ENCODE data around the gene KMT2C.
A peak's percentile ranks its signal among the peaks of the same experiment; 100 is the strongest.
"Not testable (repeated sequence)": the region's sequence is repeated elsewhere in the genome, so short reads cannot be mapped to it uniquely, and the experiment has no call there.

KMT2C gene

DNA sequence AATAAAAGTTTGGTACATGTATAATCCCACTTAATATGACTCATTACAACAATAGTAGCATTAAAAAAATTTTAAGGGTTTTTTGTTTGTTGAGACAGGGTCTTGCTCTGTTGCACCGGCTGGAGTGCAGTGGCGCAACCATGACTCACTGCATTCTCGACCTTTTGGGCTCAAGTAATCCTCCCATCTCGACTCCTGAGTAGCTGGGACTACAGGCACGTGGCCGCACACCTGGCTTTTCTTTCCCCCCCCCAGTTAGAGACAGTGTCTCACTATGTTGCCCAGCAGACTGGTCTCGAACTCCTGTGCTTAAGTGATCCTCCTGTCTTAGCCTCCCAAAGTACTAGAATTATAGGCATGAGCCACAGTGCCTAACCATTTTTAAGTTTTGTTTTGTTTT lies 40.7 kb downstream of the KMT2C start:
- no peak overlapping the region for H3K4me3 Mint-ChIP-seq
- no peaks in the 10 kb centered on the region for H3K27me3 Mint-ChIP-seq
- peaks cover 58% of the 10 kb centered on the region for H3K4me1 Mint-ChIP-seq (ENCODE audit: low read depth)
- peaks cover 4% of the 10 kb centered on the region for H3K9me3 Mint-ChIP-seq
- peaks cover 5% of the 10 kb centered on the region for H3K36me3 Mint-ChIP-seq (ENCODE audit: low read depth)
- H3K27ac Mint-ChIP-seq, result no peak overlapping the region

GRCh38 chr7:152394214-152394613 lies 41.6 kb downstream of the KMT2C start:
- peaks cover 58% of the 10 kb centered on the region for H3K4me1 Mint-ChIP-seq (ENCODE audit: low read depth)
- peak overlapping the region; percentile 37 for H3K27ac Mint-ChIP-seq
- H3K9me3 Mint-ChIP-seq; H3K4me3 Mint-ChIP-seq; H3K36me3 Mint-ChIP-seq (ENCODE audit: low read depth); H3K27me3 Mint-ChIP-seq: not testable (repeated sequence)

DNA sequence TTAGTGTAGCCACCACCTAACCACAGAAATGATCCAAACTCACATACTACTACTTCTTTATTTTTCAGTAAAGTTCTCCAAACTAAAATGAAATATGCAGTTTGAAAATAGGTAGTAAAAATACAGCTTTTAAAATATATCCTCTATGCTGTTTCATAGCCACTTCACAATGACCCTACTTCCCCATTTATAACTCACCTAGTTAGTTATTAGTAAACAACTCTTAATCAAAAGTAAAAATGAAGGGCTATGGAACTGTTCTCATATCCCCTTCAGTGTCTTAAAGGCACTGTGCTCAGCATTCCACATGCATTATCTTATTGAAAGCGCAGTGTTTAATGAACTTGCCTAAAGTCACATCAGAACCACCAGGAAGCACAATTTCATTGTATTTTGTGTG lies 43.5 kb downstream of the KMT2C start:
- no peaks in the 10 kb centered on the region for H3K36me3 Mint-ChIP-seq (ENCODE audit: low read depth)
- H3K27ac Mint-ChIP-seq, result no peak overlapping the region
- no peak overlapping the region for H3K4me3 Mint-ChIP-seq
- H3K4me1 Mint-ChIP-seq (ENCODE audit: low read depth), result peaks cover 47% of the 10 kb centered on the region
- no peaks in the 10 kb centered on the region for H3K27me3 Mint-ChIP-seq
- peaks cover 4% of the 10 kb centered on the region for H3K9me3 Mint-ChIP-seq

GRCh38 chr7:152386136-152386764 lies 49.6 kb downstream of the KMT2C start:
- not testable (repeated sequence) for H3K4me3 Mint-ChIP-seq; H3K27me3 Mint-ChIP-seq; H3K9me3 Mint-ChIP-seq; H3K27ac Mint-ChIP-seq; H3K36me3 Mint-ChIP-seq (ENCODE audit: low read depth)
- H3K4me1 Mint-ChIP-seq (ENCODE audit: low read depth), result peaks cover 14% of the 10 kb centered on the region

- H3K36me3 Mint-ChIP-seq (ENCODE audit: low read depth); H3K4me3 Mint-ChIP-seq; H3K9me3 Mint-ChIP-seq; H3K27ac Mint-ChIP-seq; H3K27me3 Mint-ChIP-seq: not testable (repeated sequence)
- H3K4me1 Mint-ChIP-seq (ENCODE audit: low read depth), result peaks cover 20% of the 10 kb centered on the region
Observed at GRCh38 chr7:152384235-152385200, 51.3 kb downstream of the KMT2C start.

DNA sequence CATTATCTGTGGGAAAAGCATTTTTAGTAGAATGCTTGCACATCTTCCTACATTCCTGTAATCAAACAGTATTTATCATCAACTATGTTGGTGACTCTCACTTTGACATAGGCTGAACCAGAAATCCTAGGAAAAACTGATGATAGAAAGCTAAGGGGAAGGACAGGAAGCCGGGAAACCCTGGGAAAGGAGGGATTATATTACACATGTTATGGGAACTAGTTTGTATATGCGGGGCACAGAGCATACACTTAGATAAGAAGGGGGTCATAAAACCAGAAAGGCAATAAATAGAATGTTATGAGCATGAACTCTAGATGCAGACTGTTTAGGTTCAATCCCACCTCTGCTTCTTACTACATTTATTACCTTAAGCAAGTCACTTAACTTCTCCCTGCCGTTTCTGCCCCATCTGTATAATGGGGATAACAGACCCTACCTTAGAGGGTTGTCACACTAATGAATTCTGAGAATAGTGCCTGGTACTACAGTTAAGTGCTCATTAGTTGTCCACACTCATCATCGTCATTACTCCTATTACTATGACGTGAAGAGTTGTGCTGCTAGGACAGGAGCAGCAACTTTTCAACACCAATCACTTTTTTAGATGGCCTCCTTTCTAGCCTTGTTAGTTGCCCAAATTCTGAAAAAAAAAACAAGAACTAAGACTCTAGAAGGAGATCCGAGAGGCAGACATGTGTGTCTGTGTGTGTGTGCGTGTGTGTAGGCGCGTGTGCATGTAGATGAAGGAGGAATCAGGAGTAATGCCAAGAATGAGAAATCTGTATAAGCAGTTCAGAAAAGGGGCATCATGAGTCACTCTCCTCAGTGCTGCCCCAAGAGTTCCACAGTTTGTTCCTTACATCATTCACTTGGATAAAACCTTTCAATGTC lies 52.2 kb downstream of the KMT2C start:
- H3K4me1 Mint-ChIP-seq (ENCODE audit: low read depth), result peaks cover 29% of the 10 kb centered on the region
- H3K36me3 Mint-ChIP-seq (ENCODE audit: low read depth), result peaks cover 5% of the 10 kb centered on the region
- H3K27me3 Mint-ChIP-seq, result no peaks in the 10 kb centered on the region
- H3K27ac Mint-ChIP-seq, result no peak overlapping the region
- no peak overlapping the region for H3K4me3 Mint-ChIP-seq
- peaks cover 4% of the 10 kb centered on the region for H3K9me3 Mint-ChIP-seq

GRCh38 chr7:152382244-152382643 lies 53.6 kb downstream of the KMT2C start:
- H3K4me1 Mint-ChIP-seq (ENCODE audit: low read depth), result peaks cover 35% of the 10 kb centered on the region
- no peak overlapping the region for H3K27ac Mint-ChIP-seq
- no peak overlapping the region for H3K4me3 Mint-ChIP-seq
- peaks cover 5% of the 10 kb centered on the region for H3K36me3 Mint-ChIP-seq (ENCODE audit: low read depth)
- H3K9me3 Mint-ChIP-seq, result no peaks in the 10 kb centered on the region
- no peaks in the 10 kb centered on the region for H3K27me3 Mint-ChIP-seq

DNA sequence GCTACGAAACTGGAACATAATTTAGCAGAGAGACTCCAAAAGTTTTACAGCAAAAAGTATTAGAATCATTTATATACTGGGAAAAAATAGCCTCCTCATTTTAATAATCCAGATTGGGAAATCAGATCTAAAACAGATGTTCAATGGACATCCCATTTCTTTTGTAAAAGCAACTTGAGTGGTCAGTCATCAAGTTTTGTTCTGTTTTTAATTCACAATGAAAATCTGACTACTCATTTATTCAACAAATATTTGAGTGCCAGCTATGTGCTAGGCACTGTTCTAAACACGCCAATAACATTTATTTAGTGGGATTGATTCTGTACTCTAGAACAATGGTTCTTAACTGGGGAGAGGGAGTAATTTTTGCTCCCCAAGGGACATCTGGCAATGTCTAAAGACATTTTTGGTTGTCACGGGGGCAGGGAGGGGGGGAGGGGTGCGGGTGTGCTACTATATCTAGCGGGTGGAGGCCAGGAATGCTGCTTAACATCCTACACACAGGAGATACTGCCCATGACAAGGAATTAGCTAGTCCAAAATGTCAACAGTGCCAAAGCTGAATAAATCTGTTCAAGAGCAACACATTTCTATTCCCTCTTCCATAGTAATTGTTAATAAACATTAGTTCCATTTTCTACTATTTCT lies 54.7 kb downstream of the KMT2C start:
- Mint-ChIP-seq H3K36me3 (ENCODE audit: low read depth) (peaks cover 11% of the 10 kb centered on the region), H3K4me1 (ENCODE audit: low read depth) (peaks cover 35% of the 10 kb centered on the region)
- H3K27me3 Mint-ChIP-seq, H3K9me3 Mint-ChIP-seq, H3K4me3 Mint-ChIP-seq, H3K27ac Mint-ChIP-seq: not testable (repeated sequence)

- not testable (repeated sequence) for H3K4me3 Mint-ChIP-seq, H3K27me3 Mint-ChIP-seq, H3K9me3 Mint-ChIP-seq, H3K27ac Mint-ChIP-seq
- Mint-ChIP-seq H3K4me1 (ENCODE audit: low read depth) (peaks cover 42% of the 10 kb centered on the region), H3K36me3 (ENCODE audit: low read depth) (peaks cover 12% of the 10 kb centered on the region)
Observed at GRCh38 chr7:152378497-152378896, 57.3 kb downstream of the KMT2C start.

- H3K4me3 Mint-ChIP-seq, H3K27me3 Mint-ChIP-seq, H3K27ac Mint-ChIP-seq, H3K9me3 Mint-ChIP-seq: not testable (repeated sequence)
- Mint-ChIP-seq H3K36me3 (ENCODE audit: low read depth) (peaks cover 23% of the 10 kb centered on the region), H3K4me1 (ENCODE audit: low read depth) (peaks cover 43% of the 10 kb centered on the region)
Observed at GRCh38 chr7:152376716-152377484, 58.9 kb downstream of the KMT2C start.

DNA sequence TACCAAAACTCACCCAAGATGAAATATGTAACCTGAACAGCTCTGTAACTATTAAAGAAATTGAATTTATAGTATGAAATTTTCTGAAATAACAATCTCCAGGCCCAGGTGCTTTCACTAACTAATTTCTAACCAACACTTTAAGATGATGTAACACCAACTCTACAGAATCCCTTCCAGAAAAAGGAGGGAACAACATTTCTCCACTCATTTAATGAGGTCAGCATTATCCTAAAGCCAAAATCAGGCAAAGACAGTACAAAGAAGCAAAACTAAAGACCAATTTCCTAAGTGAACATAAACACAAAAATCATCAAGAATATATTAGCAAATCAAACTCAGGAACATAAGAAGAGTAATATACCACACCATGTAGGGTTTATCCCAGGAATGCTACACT lies 65.5 kb downstream of the KMT2C start:
- peaks cover 39% of the 10 kb centered on the region for H3K36me3 Mint-ChIP-seq (ENCODE audit: low read depth)
- H3K27me3 Mint-ChIP-seq, result no peaks in the 10 kb centered on the region
- H3K27ac Mint-ChIP-seq, result peak overlapping the region; percentile 28

DNA sequence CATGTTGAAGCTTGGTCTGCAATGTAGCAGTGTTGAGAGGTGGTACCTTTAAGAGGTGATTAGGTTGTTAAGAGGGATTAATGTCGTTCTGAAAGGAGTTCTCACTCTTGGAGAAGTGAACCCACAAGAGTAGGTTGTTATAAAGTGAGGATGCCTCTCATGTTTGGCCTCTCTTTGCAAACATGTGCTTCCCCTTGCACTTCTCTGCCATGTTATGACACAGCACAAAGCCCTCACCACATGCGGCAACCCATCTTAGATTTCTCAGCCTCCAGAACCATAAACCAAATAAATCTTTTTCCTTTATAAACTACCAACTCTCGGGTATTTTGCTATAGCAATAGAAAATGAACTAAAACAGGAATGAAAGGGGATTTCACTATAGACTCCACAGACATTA lies 66.3 kb downstream of the KMT2C start:
- peak overlapping the region; percentile 13 for H3K27ac Mint-ChIP-seq
- H3K9me3 Mint-ChIP-seq, result peaks cover 17% of the 10 kb centered on the region
- peaks cover 48% of the 10 kb centered on the region for H3K4me1 Mint-ChIP-seq (ENCODE audit: low read depth)
- H3K36me3 Mint-ChIP-seq (ENCODE audit: low read depth), result peaks cover 39% of the 10 kb centered on the region
- no peaks in the 10 kb centered on the region for H3K27me3 Mint-ChIP-seq
- H3K4me3 Mint-ChIP-seq, result no peak overlapping the region

More for the DNA sequence above, 65.5 kb downstream of the KMT2C start:
- peaks cover 48% of the 10 kb centered on the region for H3K4me1 Mint-ChIP-seq (ENCODE audit: low read depth)
- H3K9me3 Mint-ChIP-seq, result peaks cover 17% of the 10 kb centered on the region
- no peak overlapping the region for H3K4me3 Mint-ChIP-seq

DNA sequence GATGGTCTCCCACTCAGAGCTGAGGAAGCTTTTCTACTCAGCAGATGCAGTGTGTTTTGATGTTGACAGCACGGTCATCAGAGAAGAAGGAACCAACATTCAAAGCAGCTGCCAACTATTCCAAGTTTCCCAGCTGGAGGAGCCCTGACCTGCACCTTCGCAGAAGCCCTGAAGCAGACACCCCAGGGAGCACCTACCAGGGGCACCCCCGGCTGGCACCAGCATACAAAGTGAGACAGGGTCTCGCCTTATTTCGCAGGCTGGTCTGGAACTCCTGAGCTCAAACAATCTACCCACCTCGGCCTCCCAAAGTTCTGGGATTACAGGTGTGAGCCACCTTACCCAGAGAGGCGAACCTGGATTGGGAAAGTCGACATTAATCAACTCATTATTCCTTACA lies 68.6 kb downstream of the KMT2C start:
- H3K4me3 Mint-ChIP-seq, result no peak overlapping the region
- peaks cover 32% of the 10 kb centered on the region for H3K36me3 Mint-ChIP-seq (ENCODE audit: low read depth)
- H3K27me3 Mint-ChIP-seq, result no peaks in the 10 kb centered on the region
- no peak overlapping the region for H3K27ac Mint-ChIP-seq
- peaks cover 14% of the 10 kb centered on the region for H3K9me3 Mint-ChIP-seq
- H3K4me1 Mint-ChIP-seq (ENCODE audit: low read depth), result peaks cover 66% of the 10 kb centered on the region

- no peaks in the 10 kb centered on the region for H3K27me3 Mint-ChIP-seq
- H3K4me3 Mint-ChIP-seq, result no peak overlapping the region
- no peak overlapping the region for H3K27ac Mint-ChIP-seq
- H3K9me3 Mint-ChIP-seq, result peaks cover 12% of the 10 kb centered on the region
- peaks cover 29% of the 10 kb centered on the region for H3K36me3 Mint-ChIP-seq (ENCODE audit: low read depth)
- H3K4me1 Mint-ChIP-seq (ENCODE audit: low read depth), result peaks cover 67% of the 10 kb centered on the region
Observed at GRCh38 chr7:152366662-152367061, 69.1 kb downstream of the KMT2C start.

All from stimulated activated naive CD8-positive, alpha-beta T cell treated with anti-CD3 and anti-CD28 coated beads, Interleukin-15, Interleukin-2, amounts not matched to agents 100 ng/mL and 50 ng/mL, for 24 hours (primary cell).